ENCODE results near the gene TOGARAM1.

TOGARAM1 gene

DNA sequence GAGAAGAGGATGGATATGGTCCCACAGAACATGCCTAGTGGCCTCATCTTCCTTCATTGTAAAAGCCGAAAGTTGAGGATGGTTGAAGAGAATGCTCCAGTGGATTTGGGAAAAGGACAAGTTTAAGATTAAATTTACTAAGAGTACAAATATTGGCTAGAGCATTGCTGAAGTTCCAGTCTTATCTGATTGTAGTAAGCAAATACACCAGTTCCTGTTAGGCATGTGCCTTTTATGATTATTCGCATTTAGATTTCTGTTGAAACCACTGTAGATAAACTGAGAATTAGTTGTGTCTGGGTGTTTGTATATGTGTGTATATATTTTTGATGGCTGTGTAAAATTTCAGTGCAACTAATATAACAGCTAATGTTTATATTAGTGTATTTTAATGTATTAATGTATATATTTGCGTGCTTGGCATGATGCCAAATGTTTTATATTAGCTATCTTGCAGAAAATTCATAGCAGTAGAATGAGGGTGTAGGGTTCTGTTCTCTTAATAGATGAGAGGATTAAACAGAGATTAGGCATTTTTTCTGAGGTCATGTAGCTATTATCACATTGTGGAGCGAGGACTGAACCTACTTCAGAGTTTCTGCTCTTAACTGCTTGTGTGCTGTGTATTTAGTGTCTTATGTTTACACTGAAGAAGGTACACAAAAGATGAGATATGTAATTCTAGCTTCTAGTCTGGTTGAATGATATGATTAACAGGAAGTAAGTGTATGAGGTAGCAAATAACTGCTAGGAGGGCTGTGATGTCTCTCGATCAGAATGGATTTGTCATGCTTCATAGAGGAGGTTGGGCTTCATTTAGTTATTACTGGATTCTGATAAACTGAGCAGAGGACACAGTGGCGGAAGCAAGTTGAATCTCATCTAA, 151.1 kb downstream of the TOGARAM1 start:
- H3K27ac ChIP-seq, result no peak overlapping the region
- H3K36me3 ChIP-seq, result peaks cover 85% of the 10 kb centered on the region
- H3K9me3 ChIP-seq (ENCODE audit: severe bottlenecking), result no peaks in the 10 kb centered on the region
- H3K4me3 ChIP-seq (ENCODE audit: low read depth, low read length), result no peak overlapping the region
- TF ChIP-seq, protein P1, sequence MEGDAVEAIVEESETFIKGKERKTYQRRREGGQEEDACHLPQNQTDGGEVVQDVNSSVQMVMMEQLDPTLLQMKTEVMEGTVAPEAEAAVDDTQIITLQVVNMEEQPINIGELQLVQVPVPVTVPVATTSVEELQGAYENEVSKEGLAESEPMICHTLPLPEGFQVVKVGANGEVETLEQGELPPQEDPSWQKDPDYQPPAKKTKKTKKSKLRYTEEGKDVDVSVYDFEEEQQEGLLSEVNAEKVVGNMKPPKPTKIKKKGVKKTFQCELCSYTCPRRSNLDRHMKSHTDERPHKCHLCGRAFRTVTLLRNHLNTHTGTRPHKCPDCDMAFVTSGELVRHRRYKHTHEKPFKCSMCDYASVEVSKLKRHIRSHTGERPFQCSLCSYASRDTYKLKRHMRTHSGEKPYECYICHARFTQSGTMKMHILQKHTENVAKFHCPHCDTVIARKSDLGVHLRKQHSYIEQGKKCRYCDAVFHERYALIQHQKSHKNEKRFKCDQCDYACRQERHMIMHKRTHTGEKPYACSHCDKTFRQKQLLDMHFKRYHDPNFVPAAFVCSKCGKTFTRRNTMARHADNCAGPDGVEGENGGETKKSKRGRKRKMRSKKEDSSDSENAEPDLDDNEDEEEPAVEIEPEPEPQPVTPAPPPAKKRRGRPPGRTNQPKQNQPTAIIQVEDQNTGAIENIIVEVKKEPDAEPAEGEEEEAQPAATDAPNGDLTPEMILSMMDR (IDR thresholded peaks at IDR 0.05; ENCODE audit: low read depth, low read length), result no peak
- H3K27me3 ChIP-seq (ENCODE audit: insufficient read depth, low read depth, severe bottlenecking), result no peaks in the 10 kb centered on the region
- no peak for DNase-seq

DNA sequence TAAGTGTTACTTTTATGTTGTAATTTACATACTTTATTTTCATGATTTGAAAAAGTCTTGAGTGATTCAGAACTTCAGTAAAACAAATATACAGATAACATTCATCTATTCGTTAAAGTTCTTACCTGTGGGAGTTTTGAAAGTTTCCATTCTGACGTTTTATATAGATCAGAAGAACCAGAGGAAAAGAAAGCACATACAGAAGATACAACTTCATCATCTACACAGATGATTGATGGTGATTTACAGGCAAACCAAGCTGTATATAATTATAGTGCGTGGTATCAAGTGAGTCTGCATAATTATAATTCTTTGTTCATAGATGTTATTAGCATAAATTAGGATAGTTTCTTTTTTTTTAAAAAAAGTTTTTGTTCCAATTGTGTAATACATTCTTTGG, 152.3 kb downstream of the TOGARAM1 start:
- no peak for DNase-seq
- Histone ChIP-seq H3K27me3 (ENCODE audit: insufficient read depth, low read depth, severe bottlenecking) (no peaks in the 10 kb centered on the region), H3K9me3 (ENCODE audit: severe bottlenecking) (no peaks in the 10 kb centered on the region), H3K27ac (no peak overlapping the region), H3K36me3 (peaks cover 89% of the 10 kb centered on the region), H3K4me3 (ENCODE audit: low read depth, low read length) (no peak overlapping the region)
- TF ChIP-seq, protein P1 (IDR thresholded peaks at IDR 0.05; ENCODE audit: low read depth, low read length), result no peak

DNA sequence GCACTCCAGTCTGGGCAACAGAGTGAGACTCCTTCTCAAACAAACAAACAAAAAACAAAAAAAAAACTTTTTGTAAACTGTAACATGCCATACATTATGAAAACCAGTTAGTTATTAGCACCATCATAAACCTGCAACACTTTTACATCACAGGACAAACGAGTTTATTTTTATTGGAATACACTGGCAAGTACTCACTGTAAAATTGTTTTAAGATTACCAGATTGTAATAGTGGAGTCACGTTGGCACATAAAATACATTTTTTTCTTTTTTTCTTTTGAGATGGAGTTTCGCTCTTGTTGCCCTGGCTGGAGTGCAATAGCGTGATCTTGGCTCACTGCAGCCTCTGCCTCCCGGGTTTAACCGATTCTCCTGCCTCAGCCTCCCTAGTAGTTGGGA, 156.6 kb downstream of the TOGARAM1 start:
- H3K27me3 ChIP-seq (ENCODE audit: insufficient read depth, low read depth, severe bottlenecking), result no peaks in the 10 kb centered on the region
- TF ChIP-seq, protein P1 (IDR thresholded peaks at IDR 0.05; ENCODE audit: low read depth, low read length), result no peak
- H3K9me3 ChIP-seq (ENCODE audit: severe bottlenecking), result no peaks in the 10 kb centered on the region
- no peak overlapping the region for H3K4me3 ChIP-seq (ENCODE audit: low read depth, low read length)
- H3K36me3 ChIP-seq, result peaks cover 93% of the 10 kb centered on the region
- no peak overlapping the region for H3K27ac ChIP-seq
- no peak for DNase-seq

DNA sequence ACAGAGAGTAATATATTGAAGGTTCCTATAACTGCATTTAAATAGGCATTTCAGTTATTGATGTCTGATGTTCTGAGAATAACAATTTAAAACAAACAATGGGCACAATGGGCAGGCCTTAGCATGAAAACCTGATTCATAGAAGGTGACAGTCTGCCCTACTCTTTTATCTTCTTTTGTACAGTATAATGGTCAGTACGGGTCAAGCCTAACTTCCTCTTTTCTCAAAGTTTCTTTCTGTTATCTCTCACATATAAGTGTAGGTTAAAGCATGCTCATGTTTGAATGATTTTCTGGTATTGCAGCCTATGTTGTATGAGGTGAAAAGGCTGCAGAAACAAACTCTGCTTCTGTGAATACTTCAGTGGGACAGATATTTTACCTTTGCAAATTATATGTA, 158.1 kb downstream of the TOGARAM1 start:
- no peaks in the 10 kb centered on the region for H3K9me3 ChIP-seq (ENCODE audit: severe bottlenecking)
- no peaks in the 10 kb centered on the region for H3K27me3 ChIP-seq (ENCODE audit: insufficient read depth, low read depth, severe bottlenecking)
- DNase-seq, result no peak
- H3K36me3 ChIP-seq, result peaks cover 86% of the 10 kb centered on the region
- no peak overlapping the region for H3K27ac ChIP-seq
- TF ChIP-seq, protein P1 (IDR thresholded peaks at IDR 0.05; ENCODE audit: low read depth, low read length), result no peak
- H3K4me3 ChIP-seq (ENCODE audit: low read depth, low read length), result no peak overlapping the region

DNA sequence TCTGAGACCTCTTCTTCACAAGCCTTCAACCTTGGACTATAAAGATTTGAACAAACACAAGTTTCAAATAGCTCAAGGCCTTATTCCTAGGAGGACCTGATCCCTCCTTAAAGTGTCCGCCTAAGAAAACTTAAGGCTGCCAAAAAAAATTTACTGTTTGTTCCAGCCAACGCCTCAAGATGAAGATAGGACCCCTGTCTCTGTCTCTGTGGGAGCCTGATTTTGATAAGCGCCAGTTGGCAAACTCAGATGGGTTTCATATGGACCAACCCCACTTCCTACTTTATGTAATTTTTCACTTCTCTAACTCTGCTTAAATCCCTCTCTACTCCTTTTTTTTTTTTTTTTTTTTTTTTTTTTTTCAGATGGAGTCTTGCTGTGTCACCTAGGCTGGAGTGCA, 161.3 kb downstream of the TOGARAM1 start:
- H3K4me3 ChIP-seq (ENCODE audit: low read depth, low read length), result no peak overlapping the region
- H3K36me3 ChIP-seq, result peaks cover 76% of the 10 kb centered on the region
- H3K27ac ChIP-seq, result no peak overlapping the region
- H3K9me3 ChIP-seq (ENCODE audit: severe bottlenecking), result no peaks in the 10 kb centered on the region
- TF ChIP-seq, protein P1 (IDR thresholded peaks at IDR 0.05; ENCODE audit: low read depth, low read length), result no peak
- DNase-seq, result no peak
- H3K27me3 ChIP-seq (ENCODE audit: insufficient read depth, low read depth, severe bottlenecking), result no peaks in the 10 kb centered on the region
